H1 (cell line): ENCODE measurements around the gene CLVS2.

Experiments used
- EGR1 ChIP-seq: IDR thresholded peaks from 2 replicates; pipeline ENCODE4 v1.6.1; 2011; ENCODE audit warnings: low read depth, low read length, borderline replicate concordance
- EZH2 ChIP-seq: fragments of 200-600 bp; sonication (generic); IDR thresholded peaks from 2 replicates; pipeline ENCODE4 v1.7.1; 2012; ENCODE audit warnings: low read depth, mild to moderate bottlenecking, moderate library complexity, low read length, inconsistent platforms; ENCODE audit not compliant: severe bottlenecking
- NRF1 ChIP-seq: IDR thresholded peaks from 2 replicates; pipeline ENCODE4 v1.6.1; 2011; ENCODE audit warnings: mild to moderate bottlenecking, low read depth, low read length, improper control_type of control experiment
- POLR2A ChIP-seq, 2 experiments: IDR thresholded peaks; 1 replicate in 1 of 2; 2 replicates in 1 of 2; pipeline ENCODE4 v1.6.1; 2011; ENCODE audit warnings: low read depth in 2 of 2, low read length in 2 of 2, mild to moderate bottlenecking in 2 of 2; ENCODE audit errors: control extremely low read depth in 1 of 2
- POLR2AphosphoS5 ChIP-seq: IDR thresholded peaks from 2 replicates; pipeline ENCODE4 v1.6.1; 2011; ENCODE audit warnings: low read depth, low read length
- TAF1 ChIP-seq: IDR thresholded peaks from 2 replicates; pipeline ENCODE4 v1.6.1; 2011; ENCODE audit warnings: mild to moderate bottlenecking, low read depth, low read length
- TCF12 ChIP-seq: IDR thresholded peaks from 2 replicates; pipeline ENCODE4 v1.6.1; 2011; ENCODE audit warnings: low read depth, mild to moderate bottlenecking, low read length
- TF ChIP-seq, protein P1 (sequence below), 3 experiments: IDR thresholded peaks; 1 replicate in 2 of 3; 2 replicates in 1 of 3; pipeline versions ENCODE4 v1.5.1 to v1.6.1; 2011; ENCODE audit warnings: low read length in 3 of 3, mild to moderate bottlenecking in 3 of 3, inconsistent platforms in 2 of 3, low read depth in 1 of 3, moderate library complexity in 1 of 3; ENCODE audit not compliant: insufficient read depth in 1 of 3; ENCODE audit errors: control extremely low read depth in 1 of 3
- TF ChIP-seq, protein P2 (sequence below): IDR thresholded peaks from 2 replicates; pipeline ENCODE4 v1.6.1; 2011; ENCODE audit warnings: low read length, improper control_type of control experiment

DNA sequence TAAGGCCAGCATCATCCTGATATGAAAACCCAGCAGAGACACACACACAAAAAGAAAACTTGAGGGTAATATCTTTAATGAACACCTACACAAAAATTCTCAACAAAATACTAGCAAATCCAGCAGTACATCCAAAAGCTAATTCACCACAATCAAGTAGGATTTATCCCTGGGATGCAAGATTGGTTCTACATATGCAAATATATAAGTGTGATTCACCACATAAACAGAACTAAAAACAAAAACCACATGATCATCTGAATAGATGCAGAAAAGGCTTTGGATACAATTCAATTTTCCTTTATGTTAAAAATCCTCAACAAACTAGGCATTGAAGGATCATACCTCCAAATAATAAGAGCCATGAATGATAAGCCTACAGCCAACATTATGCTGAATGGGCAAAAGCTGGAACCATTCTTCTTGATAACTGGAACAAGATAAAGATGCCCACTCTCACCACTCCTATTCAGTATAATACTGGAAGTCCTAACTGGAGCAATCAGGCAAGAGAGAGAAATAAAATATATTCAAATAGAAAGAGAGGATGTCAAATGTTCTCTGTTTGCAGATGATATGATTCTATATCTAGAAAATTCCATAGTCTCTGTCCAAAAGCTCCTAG, 33.9 kb upstream of the CLVS2 start:
- TF ChIP-seq POLR2AphosphoS5 = no peak
- TF ChIP-seq, protein P1, sequence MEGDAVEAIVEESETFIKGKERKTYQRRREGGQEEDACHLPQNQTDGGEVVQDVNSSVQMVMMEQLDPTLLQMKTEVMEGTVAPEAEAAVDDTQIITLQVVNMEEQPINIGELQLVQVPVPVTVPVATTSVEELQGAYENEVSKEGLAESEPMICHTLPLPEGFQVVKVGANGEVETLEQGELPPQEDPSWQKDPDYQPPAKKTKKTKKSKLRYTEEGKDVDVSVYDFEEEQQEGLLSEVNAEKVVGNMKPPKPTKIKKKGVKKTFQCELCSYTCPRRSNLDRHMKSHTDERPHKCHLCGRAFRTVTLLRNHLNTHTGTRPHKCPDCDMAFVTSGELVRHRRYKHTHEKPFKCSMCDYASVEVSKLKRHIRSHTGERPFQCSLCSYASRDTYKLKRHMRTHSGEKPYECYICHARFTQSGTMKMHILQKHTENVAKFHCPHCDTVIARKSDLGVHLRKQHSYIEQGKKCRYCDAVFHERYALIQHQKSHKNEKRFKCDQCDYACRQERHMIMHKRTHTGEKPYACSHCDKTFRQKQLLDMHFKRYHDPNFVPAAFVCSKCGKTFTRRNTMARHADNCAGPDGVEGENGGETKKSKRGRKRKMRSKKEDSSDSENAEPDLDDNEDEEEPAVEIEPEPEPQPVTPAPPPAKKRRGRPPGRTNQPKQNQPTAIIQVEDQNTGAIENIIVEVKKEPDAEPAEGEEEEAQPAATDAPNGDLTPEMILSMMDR (IDR thresholded peaks at IDR 0.05; ENCODE audit: control extremely low read depth in 1 of 3, insufficient read depth in 1 of 3, low read depth in 1 of 3, low read length in 3 of 3) = no peak
- no peak for TF ChIP-seq TAF1
- no peak for TF ChIP-seq EZH2
- no peak for TF ChIP-seq NRF1
- no peak for TF ChIP-seq POLR2A (IDR thresholded peaks at IDR 0.05; ENCODE audit: control extremely low read depth in 1 of 2, low read depth in 2 of 2, low read length in 2 of 2)
- no peak for TF ChIP-seq TCF12
- no peak for TF ChIP-seq EGR1
- TF ChIP-seq, protein P2, sequence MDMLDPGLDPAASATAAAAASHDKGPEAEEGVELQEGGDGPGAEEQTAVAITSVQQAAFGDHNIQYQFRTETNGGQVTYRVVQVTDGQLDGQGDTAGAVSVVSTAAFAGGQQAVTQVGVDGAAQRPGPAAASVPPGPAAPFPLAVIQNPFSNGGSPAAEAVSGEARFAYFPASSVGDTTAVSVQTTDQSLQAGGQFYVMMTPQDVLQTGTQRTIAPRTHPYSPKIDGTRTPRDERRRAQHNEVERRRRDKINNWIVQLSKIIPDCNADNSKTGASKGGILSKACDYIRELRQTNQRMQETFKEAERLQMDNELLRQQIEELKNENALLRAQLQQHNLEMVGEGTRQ = no peak
